Medulla oblongata (tissue), 1 donor: ENCODE measurements around the gene MYL10.
"Not testable (repeated sequence)": the region's sequence is repeated elsewhere in the genome, so short reads cannot be mapped to it uniquely, and the experiment has no call there.

Experiments
- DNase-seq: peaks from one replicate; pipeline ENCODE4 v3.0.0-alpha.2; 2015; ENCODE audit errors: extremely low spot score

MYL10 gene

GRCh38 chr7:101651112-101651511, 22.0 kb upstream of the MYL10 start:
- DNase-seq, result no peak

- no peak for DNase-seq
Measured at GRCh38 chr7:101650579-101651081, 21.5 kb upstream of the MYL10 start.

- not testable (repeated sequence) for DNase-seq
Measured at GRCh38 chr7:101647876-101648275, 18.8 kb upstream of the MYL10 start.

GRCh38 chr7:101645951-101646350, 16.9 kb upstream of the MYL10 start:
- DNase-seq, result no peak

- no peak for DNase-seq
Measured at GRCh38 chr7:101644879-101645278, 15.8 kb upstream of the MYL10 start.

GRCh38 chr7:101639127-101639526, 10.0 kb upstream of the MYL10 start:
- DNase-seq, result not testable (repeated sequence)

- DNase-seq, result no peak
Measured at GRCh38 chr7:101636822-101637623, 7.9 kb upstream of the MYL10 start.

GRCh38 chr7:101635484-101635883, 6.4 kb upstream of the MYL10 start:
- no peak for DNase-seq

GRCh38 chr7:101634196-101634717, 5.2 kb upstream of the MYL10 start:
- DNase-seq, result no peak

GRCh38 chr7:101633511-101633910, 4.4 kb upstream of the MYL10 start:
- no peak for DNase-seq

- no peak for DNase-seq
Measured at GRCh38 chr7:101632641-101633040, 3.5 kb upstream of the MYL10 start.

- no peak for DNase-seq
Measured at GRCh38 chr7:101631224-101631714, 2.2 kb upstream of the MYL10 start.

- DNase-seq, result no peak
Measured at GRCh38 chr7:101630591-101630990, 1.5 kb upstream of the MYL10 start.

GRCh38 chr7:101628522-101628921, 574 bp downstream of the MYL10 start:
- no peak for DNase-seq

- no peak for DNase-seq
Measured at GRCh38 chr7:101626758-101627157, 2.3 kb downstream of the MYL10 start.

- DNase-seq, result no peak
Measured at GRCh38 chr7:101626069-101626671, 2.9 kb downstream of the MYL10 start.

GRCh38 chr7:101625031-101625791, 3.9 kb downstream of the MYL10 start:
- no peak for DNase-seq

GRCh38 chr7:101624246-101625001, 4.7 kb downstream of the MYL10 start:
- no peak for DNase-seq

- DNase-seq, result no peak
Measured at GRCh38 chr7:101622609-101623173, 6.4 kb downstream of the MYL10 start.

- no peak for DNase-seq
Measured at GRCh38 chr7:101620991-101621390, 8.1 kb downstream of the MYL10 start.

- DNase-seq, result no peak
Measured at GRCh38 chr7:101620395-101620794, 8.7 kb downstream of the MYL10 start.
